Measurements from ENCODE around the gene ZNF441.
A peak's percentile ranks its signal among the peaks of the same experiment; 100 is the strongest.
"Not testable (repeated sequence)": the region's sequence is repeated elsewhere in the genome, so short reads cannot be mapped to it uniquely, and the experiment has no call there.

ZNF441 gene

DNA sequence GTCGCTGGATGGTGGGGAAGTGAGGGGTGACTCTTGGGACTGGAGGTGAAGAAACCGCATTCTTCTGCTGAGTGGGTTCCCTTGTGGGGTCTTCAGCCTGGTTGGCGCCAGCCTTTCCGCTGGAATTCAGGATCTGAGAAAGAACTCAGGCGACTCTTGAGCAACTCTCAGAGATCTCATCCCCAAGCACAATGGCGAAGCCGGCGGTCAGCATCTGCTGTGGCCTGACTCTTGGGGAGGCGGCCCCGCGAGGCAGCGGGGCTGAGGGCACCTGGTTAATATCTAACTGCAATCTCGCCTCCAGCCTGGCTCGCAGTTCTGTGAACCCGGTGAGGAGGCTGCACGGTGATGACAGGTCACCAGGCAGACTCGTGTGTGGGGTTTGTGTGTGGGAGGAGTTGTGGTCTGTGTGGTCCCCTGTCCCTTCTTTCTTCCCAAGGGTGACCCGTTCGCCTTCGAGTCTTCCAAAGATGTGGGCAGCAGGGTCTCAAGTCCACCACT is 883 bp downstream of the ZNF441 start:
- Histone ChIP-seq H3K9me3 (ENCODE audit: insufficient read depth, low read length, severe bottlenecking) (no peaks in the 10 kb centered on the region), H2AFZ (ENCODE audit: low read depth, low read length) (peak overlapping the region; percentile 84), H4K20me1 (ENCODE audit: insufficient read depth, low read length) (no peaks in the 10 kb centered on the region), H3K4me3 (ENCODE audit: low read depth in 1 of 2, low read length in 2 of 2) (peak overlapping the region; percentile 49 to 79; a peak in 3 of 4 replicates), H3K27ac (ENCODE audit: low read length) (peak overlapping the region; percentile 81), H3K27me3 (ENCODE audit: insufficient read depth, low read length, poor library complexity) (no peaks in the 10 kb centered on the region), H3K79me2 (ENCODE audit: insufficient read depth, low read length) (peaks cover 12% of the 10 kb centered on the region), H3K9ac (ENCODE audit: low read depth, low read length) (peak overlapping the region; percentile 57), H3K4me2 (ENCODE audit: insufficient read depth, low read length) (peak overlapping the region; percentile 70), H3K36me3 (ENCODE audit: insufficient read depth, low read length) (no peaks in the 10 kb centered on the region; the same call in 1 of the 2 replicates), H3K4me1 (ENCODE audit: insufficient read depth, low read length) (peaks cover 25% of the 10 kb centered on the region)
- ATAC-seq (ENCODE audit: insufficient read depth, low read depth): no peak; the same call in 2 of the 3 replicates
- no peak for TF ChIP-seq EZH2 (IDR thresholded peaks at IDR 0.05; ENCODE audit: borderline replicate concordance, low read depth, low read length, severe bottlenecking)
- TF ChIP-seq, protein P1, sequence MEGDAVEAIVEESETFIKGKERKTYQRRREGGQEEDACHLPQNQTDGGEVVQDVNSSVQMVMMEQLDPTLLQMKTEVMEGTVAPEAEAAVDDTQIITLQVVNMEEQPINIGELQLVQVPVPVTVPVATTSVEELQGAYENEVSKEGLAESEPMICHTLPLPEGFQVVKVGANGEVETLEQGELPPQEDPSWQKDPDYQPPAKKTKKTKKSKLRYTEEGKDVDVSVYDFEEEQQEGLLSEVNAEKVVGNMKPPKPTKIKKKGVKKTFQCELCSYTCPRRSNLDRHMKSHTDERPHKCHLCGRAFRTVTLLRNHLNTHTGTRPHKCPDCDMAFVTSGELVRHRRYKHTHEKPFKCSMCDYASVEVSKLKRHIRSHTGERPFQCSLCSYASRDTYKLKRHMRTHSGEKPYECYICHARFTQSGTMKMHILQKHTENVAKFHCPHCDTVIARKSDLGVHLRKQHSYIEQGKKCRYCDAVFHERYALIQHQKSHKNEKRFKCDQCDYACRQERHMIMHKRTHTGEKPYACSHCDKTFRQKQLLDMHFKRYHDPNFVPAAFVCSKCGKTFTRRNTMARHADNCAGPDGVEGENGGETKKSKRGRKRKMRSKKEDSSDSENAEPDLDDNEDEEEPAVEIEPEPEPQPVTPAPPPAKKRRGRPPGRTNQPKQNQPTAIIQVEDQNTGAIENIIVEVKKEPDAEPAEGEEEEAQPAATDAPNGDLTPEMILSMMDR (IDR thresholded peaks at IDR 0.05; ENCODE audit: borderline replicate concordance, extremely low read depth, low read length, poor library complexity, severe bottlenecking): no peak
- peak; percentile 34 for DNase-seq

DNA sequence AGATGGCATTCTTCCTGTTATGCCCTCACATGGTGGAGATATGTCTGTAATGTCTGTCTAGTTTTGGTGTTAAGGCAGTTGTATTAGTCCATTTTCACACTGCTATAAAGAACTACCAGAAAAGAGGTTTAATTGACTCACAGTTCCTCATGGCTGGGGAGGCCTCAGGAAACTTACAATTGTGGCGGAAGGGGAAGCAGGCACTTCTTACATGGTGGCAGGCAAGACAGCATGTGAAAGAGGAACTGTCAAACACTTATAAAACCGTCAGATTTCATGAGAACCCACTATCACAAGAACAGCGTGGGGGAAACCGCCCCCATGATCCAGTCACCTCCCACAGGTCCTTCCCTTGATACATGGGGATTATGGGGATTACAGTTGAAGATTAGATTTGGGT is 3.2 kb downstream of the ZNF441 start:
- Histone ChIP-seq H3K9me3 (ENCODE audit: insufficient read depth, low read length, severe bottlenecking) (no peaks in the 10 kb centered on the region), H3K27me3 (ENCODE audit: insufficient read depth, low read length, poor library complexity) (no peaks in the 10 kb centered on the region), H3K79me2 (ENCODE audit: insufficient read depth, low read length) (peaks cover 12% of the 10 kb centered on the region), H3K9ac (ENCODE audit: low read depth, low read length) (no peak overlapping the region), H2AFZ (ENCODE audit: low read depth, low read length) (no peak overlapping the region), H3K4me3 (ENCODE audit: low read depth in 1 of 2, low read length in 2 of 2) (no peak overlapping the region), H3K4me2 (ENCODE audit: insufficient read depth, low read length) (no peak overlapping the region), H3K27ac (ENCODE audit: low read length) (no peak overlapping the region), H4K20me1 (ENCODE audit: insufficient read depth, low read length) (no peaks in the 10 kb centered on the region), H3K4me1 (ENCODE audit: insufficient read depth, low read length) (peaks cover 25% of the 10 kb centered on the region), H3K36me3 (ENCODE audit: insufficient read depth, low read length) (no peaks in the 10 kb centered on the region; the same call in 1 of the 2 replicates)
- ATAC-seq (ENCODE audit: insufficient read depth, low read depth) (no peak), DNase-seq (no peak)
- TF ChIP-seq EZH2 (IDR thresholded peaks at IDR 0.05; ENCODE audit: borderline replicate concordance, low read depth, low read length, severe bottlenecking): no peak
- TF ChIP-seq, protein P1 (IDR thresholded peaks at IDR 0.05; ENCODE audit: borderline replicate concordance, extremely low read depth, low read length, poor library complexity, severe bottlenecking): no peak

DNA sequence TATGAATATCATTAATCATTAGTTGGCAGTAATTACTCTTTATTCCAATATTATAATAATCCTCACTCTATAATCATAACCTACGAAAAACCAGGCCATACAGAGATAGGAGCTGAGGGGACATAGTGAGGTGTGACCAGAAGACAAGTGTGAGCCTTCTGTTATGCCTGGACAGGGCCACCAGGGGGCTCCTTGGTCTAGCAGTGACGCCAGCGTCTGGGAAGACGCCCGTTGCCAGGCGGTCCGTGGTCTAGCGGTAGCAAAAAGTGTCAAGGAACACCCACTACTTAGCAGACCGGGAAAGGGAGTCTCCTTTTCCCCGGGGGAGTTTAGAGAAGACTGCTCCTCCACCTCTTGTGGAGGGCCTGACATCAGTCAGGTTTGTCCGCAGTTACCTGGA is 4.7 kb downstream of the ZNF441 start:
- H3K4me1 ChIP-seq (ENCODE audit: insufficient read depth, low read length): peaks cover 21% of the 10 kb centered on the region
- not testable (repeated sequence) for H3K27ac ChIP-seq (ENCODE audit: low read length); H3K36me3 ChIP-seq (ENCODE audit: insufficient read depth, low read length); DNase-seq; H3K27me3 ChIP-seq (ENCODE audit: insufficient read depth, low read length, poor library complexity); H3K9ac ChIP-seq (ENCODE audit: low read depth, low read length); H2AFZ ChIP-seq (ENCODE audit: low read depth, low read length); ATAC-seq (ENCODE audit: insufficient read depth, low read depth); H3K4me3 ChIP-seq (ENCODE audit: low read depth in 1 of 2, low read length in 2 of 2); H3K9me3 ChIP-seq (ENCODE audit: insufficient read depth, low read length, severe bottlenecking); H3K4me2 ChIP-seq (ENCODE audit: insufficient read depth, low read length); H4K20me1 ChIP-seq (ENCODE audit: insufficient read depth, low read length)
- TF ChIP-seq, protein P1 (IDR thresholded peaks at IDR 0.05; ENCODE audit: borderline replicate concordance, extremely low read depth, low read length, poor library complexity, severe bottlenecking): peak; percentile 44
- H3K79me2 ChIP-seq (ENCODE audit: insufficient read depth, low read length): peaks cover 12% of the 10 kb centered on the region

DNA sequence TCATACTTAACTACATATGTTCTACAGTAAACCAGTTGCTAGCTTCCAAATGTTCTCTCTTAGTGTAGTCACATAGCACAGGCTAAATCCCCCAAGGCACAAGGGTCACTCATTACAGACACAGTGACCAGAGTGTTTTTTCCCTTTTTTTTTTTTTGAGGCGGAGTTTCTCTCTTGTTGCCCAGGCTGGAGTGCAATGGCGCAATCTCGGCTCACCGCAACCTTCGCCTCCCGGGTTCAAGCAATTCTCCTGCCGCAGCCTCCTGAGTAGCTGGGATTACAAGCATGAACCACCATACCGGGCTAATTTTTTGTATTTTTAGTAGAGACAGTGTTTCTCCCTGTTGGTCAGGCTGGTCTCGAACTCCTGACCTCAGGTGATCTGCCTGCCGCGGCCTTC is 9.9 kb downstream of the ZNF441 start:
- not testable (repeated sequence) for H3K4me1 ChIP-seq (ENCODE audit: insufficient read depth, low read length); H3K4me3 ChIP-seq (ENCODE audit: low read depth in 1 of 2, low read length in 2 of 2); H3K79me2 ChIP-seq (ENCODE audit: insufficient read depth, low read length); H3K27ac ChIP-seq (ENCODE audit: low read length); DNase-seq; H3K4me2 ChIP-seq (ENCODE audit: insufficient read depth, low read length); ATAC-seq (ENCODE audit: insufficient read depth, low read depth); H3K27me3 ChIP-seq (ENCODE audit: insufficient read depth, low read length, poor library complexity); H4K20me1 ChIP-seq (ENCODE audit: insufficient read depth, low read length); H3K9ac ChIP-seq (ENCODE audit: low read depth, low read length); H2AFZ ChIP-seq (ENCODE audit: low read depth, low read length)
- H3K36me3 ChIP-seq (ENCODE audit: insufficient read depth, low read length): peaks cover 39% of the 10 kb centered on the region
- H3K9me3 ChIP-seq (ENCODE audit: insufficient read depth, low read length, severe bottlenecking): peaks cover 23% of the 10 kb centered on the region

Measured in DND-41 (cell line).